Femur (tissue), 1 donor: Measurements from ENCODE around the gene AXIN1.
A peak's percentile ranks its signal among the peaks of the same experiment; 100 is the strongest.
"Not testable (repeated sequence)": the region's sequence is repeated elsewhere in the genome, so short reads cannot be mapped to it uniquely, and the experiment has no call there.

Experiments used
- DNase-seq: peaks from one replicate; pipeline ENCODE4 v3.0.0-alpha.2; 2017

AXIN1 gene

GRCh38 chr16:351804-352520 lies 561 bp downstream of the AXIN1 start:
- peak; percentile 35 for DNase-seq

GRCh38 chr16:350203-350602 lies 2.3 kb downstream of the AXIN1 start:
- no peak for DNase-seq

DNA sequence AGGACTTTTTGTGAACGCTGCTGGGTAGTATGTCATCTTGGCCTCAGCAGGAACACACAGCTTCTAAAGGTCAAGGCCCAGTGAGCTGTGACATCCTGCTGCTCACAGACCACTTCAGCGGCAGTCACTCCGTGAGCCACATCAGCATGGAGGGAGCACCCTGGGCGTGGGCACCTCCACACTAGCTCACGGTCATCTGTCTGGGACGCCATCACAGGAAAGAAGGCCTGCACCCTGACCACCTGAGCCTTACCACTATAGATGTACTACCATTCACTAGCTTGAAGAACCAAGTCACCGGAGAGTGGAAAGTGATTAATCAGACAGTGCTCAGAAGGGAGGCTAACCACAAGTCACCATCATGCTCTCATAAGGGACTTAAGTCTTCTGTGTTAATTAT lies 3.3 kb downstream of the AXIN1 start:
- no peak for DNase-seq

GRCh38 chr16:348495-348894 lies 4.0 kb downstream of the AXIN1 start:
- not testable (repeated sequence) for DNase-seq

- DNase-seq: no peak
Observed at GRCh38 chr16:347203-347602, 5.3 kb downstream of the AXIN1 start.

DNA sequence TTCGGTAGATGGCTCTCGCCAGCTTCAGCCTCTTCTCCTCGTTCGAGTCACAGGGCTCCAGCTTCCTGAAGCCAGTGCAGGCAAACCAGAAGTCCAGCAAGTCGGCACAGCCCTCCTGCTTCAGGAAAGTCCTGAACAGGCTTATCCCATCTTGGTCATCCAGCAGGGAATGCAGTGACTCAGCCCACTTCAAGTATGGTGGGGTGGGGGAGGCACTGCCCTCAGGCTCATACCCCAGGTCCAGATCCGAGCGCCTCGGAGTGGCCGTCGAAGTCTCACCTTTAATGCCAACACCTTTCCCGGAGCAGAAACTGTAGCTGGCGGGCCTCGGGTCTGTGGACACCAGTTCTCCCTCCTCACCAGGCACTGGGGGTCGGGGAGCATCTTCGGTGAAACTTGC lies 5.9 kb downstream of the AXIN1 start:
- no peak for DNase-seq

DNA sequence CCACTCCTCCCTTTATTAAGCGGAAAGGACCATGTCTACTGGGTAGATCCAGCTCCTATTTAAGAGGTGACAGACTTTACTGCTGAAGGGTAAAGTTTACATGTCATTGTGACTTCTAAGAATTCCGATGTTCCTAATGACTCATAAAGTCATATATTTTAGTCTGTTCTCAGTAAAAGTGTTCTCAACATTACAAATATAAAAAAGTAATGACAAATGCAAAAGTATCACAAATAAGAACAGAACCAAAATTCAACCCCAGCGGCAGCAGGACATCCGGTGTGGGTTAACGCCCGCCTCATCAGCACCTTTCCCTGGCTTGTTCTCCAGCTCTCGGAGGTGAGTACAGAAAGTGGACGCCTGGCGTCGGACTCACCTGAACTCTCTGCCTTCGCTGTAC lies 6.8 kb downstream of the AXIN1 start:
- DNase-seq: no peak

GRCh38 chr16:342455-343213 lies 9.9 kb downstream of the AXIN1 start:
- peak; percentile 38 for DNase-seq

DNA sequence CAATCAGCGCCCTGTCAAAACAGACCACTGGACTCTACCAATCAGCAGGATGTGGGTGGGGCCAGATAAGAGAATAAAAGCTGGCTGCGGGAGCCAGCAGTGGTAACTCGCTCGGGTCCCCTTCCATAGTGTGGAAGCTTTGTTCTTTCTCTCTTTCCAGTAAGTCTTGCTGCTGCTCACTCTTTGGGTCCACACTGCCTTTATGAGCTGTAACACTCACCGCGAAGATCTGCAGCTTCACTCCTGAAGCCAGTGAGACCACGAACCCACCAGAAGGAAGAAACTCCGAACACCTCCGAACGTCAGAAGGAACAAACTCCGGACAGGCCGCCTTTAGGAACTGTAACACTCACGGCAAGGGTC lies 10.6 kb downstream of the AXIN1 start:
- not testable (repeated sequence) for DNase-seq

- not testable (repeated sequence) for DNase-seq
Observed at GRCh38 chr16:341095-341973, 11.2 kb downstream of the AXIN1 start.

- no peak for DNase-seq
Observed at GRCh38 chr16:340370-341091, 12.0 kb downstream of the AXIN1 start.

DNA sequence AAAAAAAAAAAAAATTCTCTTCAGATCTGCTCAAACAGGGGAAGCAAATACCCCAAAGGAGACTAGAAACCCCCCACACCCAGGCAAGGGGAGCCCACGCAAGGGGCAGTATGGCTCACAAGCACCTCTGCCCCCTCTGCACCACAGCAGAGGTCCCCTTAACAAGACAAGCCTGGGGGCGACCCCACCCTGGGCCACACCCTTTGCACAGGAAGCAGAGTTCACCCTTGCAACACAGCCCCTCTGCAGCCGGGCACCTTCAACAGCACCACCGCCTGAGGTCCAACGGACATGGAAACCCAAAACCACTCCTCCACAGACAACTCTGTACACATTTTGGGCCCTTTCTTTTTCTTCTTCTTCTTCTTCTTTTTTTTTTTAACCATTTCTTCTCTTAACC lies 12.8 kb downstream of the AXIN1 start:
- DNase-seq: no peak

- DNase-seq: no peak
Observed at GRCh38 chr16:337975-338575, 14.4 kb downstream of the AXIN1 start.

DNA sequence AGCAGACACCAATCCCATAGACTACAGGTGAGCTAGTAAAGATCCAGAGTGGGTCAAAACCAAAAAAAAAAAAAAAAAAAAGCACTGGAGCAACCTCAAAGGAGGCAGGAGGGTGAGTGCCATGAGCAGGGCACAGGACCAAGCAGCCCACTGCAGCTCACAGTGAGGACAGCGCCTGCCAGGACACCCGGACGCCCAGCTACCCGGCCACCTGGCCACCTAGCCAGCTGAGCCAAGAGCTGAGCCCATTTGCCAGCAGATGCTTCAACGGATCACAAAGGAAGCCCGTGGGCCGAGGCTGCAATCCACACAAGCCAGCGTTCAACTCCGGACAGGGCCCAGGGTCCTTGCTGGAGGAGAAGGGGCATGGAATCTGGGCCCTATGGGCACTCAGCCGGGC lies 15.1 kb downstream of the AXIN1 start:
- DNase-seq: no peak

GRCh38 chr16:336269-336668 lies 16.3 kb downstream of the AXIN1 start:
- DNase-seq: no peak

DNA sequence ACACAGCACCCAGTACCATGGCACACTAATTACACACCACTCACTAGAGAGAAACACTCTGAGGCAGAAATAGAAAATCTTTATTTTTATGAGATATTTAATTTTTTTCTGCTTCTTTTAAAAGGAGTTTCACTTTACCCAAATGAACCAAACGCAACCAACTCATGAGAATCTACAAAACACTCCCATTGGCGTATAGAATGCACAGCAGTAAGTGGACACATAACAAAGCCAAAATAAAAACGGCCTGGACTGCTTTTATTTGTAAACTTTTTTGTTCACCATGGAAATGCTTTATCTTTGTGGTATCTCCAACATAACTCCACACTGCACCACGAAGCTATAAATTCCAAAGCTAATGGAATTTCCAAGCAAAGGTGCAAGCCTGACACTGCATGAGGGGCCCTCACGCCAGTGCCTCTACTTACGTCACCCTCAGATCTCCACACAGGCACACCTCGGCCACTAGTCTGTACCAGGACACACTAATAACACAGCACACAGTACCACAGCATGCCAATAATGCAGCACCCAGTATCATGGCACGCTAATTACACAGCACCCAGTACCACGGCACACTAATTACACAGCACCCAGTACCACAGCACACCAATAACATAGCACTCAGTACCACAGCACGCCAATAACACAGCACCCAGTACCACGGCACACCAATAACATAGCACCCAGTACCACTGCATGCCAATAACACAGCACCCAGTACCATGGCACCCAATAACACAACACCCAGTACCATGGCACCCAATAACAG lies 17.5 kb downstream of the AXIN1 start:
- DNase-seq: not testable (repeated sequence)

GRCh38 chr16:334164-334832 lies 18.2 kb downstream of the AXIN1 start:
- not testable (repeated sequence) for DNase-seq

DNA sequence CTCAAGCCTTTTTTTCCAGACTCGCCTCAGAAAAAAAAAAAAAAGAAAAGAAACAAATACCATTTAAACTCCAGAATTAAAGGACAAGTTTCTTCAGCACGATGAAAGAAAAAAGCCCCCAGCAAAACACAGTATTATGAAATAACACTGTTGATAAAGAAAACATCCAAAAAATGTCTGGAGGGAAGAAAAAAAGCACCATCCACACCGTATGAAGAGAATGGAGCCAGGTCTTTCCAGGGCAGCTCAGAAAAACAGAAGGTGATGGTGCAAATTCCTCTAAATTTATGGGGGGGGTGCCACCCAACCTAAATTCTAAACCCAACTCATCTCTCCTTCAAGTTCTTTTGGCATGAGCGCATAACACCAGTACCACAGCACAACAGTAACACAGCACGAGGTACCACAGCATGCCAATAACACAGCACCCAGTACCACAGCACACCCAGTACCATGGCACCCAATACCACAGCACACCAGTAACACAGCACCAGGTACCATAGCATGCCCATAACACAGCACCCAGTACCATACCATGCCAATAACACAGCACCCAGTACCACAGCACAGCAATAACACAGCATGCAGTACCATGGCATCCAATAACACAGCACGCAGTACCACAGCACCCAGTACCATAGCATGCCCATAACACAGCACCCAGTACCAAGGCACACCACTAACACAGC lies 19.0 kb downstream of the AXIN1 start:
- DNase-seq: no peak

DNA sequence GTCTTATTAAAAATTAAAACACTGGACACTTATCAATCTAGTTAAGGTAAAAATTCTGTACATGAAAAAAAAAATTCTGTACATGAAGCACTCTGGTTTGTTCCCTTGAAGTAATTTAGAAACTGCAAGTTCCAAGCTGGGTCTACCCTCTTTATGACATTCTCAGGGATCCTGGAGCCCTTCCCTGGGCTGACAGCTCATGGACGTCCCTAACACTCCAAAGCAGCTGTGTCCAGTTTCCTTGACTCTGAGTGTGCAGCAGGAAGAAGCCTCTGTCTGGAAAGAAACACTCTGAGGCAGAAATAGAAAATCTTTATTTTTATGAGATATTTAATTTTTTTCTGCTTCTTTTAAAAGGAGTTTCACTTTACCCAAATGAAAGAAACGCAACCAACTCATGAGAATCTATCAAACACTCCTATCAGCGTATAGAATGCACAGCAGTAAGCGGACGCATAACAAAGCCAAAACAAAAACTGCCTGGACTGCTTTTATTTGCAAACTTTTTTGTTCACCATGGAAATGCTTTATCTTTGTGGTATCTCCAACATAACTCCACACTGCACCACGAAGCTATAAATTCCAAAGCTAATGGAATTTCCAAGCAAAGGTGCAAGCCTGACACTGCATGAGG lies 21.2 kb downstream of the AXIN1 start:
- DNase-seq: peak; percentile 51

DNA sequence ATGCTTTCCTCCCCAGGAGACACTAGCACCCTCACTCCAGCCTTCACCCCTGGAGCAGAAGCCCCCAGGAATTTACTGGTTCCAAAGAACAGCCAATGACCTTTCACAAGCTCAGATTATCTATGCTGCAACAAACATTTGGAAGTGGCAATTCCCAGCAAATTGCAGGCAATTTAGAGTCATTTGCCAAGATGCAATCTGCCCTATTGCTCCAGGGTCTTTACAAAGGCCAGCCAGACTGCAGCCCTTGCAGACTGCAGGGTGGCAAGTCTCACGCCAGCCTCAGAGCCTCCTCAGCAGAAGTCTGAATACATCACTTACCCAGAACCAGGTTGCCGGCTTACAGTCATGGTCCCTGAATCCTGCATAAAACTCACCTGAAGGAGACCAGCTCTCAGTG lies 21.8 kb downstream of the AXIN1 start:
- no peak for DNase-seq
